ENCODE data around the gene ANO2. TPM values are rescaled to one million over a fixed set of nuclear protein-coding genes. Genes with fewer than 3 reads are reported as not detected.

The ANO2 gene
- total and polyA plus RNA-seq, 4 donors: 6.4 to 19.2 (median 9.6) TPM

GRCh38 chr12:5796171-5796958, 148.7 kb downstream of the ANO2 start:
- Histone ChIP-seq H3K9me3 (ENCODE audit: control insufficient read depth, insufficient read depth, low read length) (no peaks in the 10 kb centered on the region), H3K27me3 (ENCODE audit: control insufficient read depth, insufficient read depth, low read length) (no peaks in the 10 kb centered on the region), H3K4me1 (ENCODE audit: control insufficient read depth, insufficient read depth, low read length) (peaks cover 4% of the 10 kb centered on the region), H3K36me3 (ENCODE audit: control insufficient read depth, insufficient read depth, low read length) (no peaks in the 10 kb centered on the region), H3K27ac (ENCODE audit: low read depth, low read length) (no peak overlapping the region), H3K4me3 (ENCODE audit: low read depth, low read length) (no peak overlapping the region)
- DNase-seq (ENCODE audit: low read depth in 4 of 6, low spot score in 6 of 6): peak in 2 of 6 donors; percentile 59 to 70
- WGBS (ENCODE audit: insufficient coverage): 56% methylated on average over 14 of the region's 14 CpGs

DNA sequence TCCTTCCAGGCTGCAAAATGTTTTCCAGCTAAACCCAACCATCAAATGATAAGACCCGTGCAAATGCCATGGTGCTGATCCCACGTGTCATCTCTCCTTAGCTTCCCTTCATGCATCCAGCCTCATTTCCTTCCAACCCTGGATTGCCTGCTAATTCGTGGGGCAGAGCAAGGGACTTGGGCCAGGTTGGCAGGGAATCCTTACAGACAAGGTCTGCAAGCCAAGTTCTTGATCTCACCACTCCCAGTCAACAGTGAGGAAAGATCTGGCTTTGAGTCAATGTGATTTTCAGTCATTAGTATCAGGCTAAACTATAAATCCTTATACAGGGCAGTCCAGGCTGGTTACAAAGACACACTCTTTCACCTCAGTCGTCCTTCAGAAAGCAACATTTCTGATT, 150.9 kb downstream of the ANO2 start:
- H3K36me3 ChIP-seq (ENCODE audit: control insufficient read depth, insufficient read depth, low read length): no peaks in the 10 kb centered on the region
- no peak overlapping the region for H3K27ac ChIP-seq (ENCODE audit: low read depth, low read length)
- H3K4me3 ChIP-seq (ENCODE audit: low read depth, low read length): no peak overlapping the region
- peaks cover 4% of the 10 kb centered on the region for H3K4me1 ChIP-seq (ENCODE audit: control insufficient read depth, insufficient read depth, low read length)
- peak in 2 of 6 donors; percentile 9 to 74 for DNase-seq (ENCODE audit: low read depth in 4 of 6, low spot score in 6 of 6)
- 57% methylated on average over 2 of the region's 4 CpGs for WGBS (ENCODE audit: insufficient coverage)
- no peaks in the 10 kb centered on the region for H3K27me3 ChIP-seq (ENCODE audit: control insufficient read depth, insufficient read depth, low read length)
- no peaks in the 10 kb centered on the region for H3K9me3 ChIP-seq (ENCODE audit: control insufficient read depth, insufficient read depth, low read length)

- H3K4me1 ChIP-seq (ENCODE audit: control insufficient read depth, insufficient read depth, low read length): peaks cover 4% of the 10 kb centered on the region
- H3K4me3 ChIP-seq (ENCODE audit: low read depth, low read length): no peak overlapping the region
- no peaks in the 10 kb centered on the region for H3K27me3 ChIP-seq (ENCODE audit: control insufficient read depth, insufficient read depth, low read length)
- H3K36me3 ChIP-seq (ENCODE audit: control insufficient read depth, insufficient read depth, low read length): no peaks in the 10 kb centered on the region
- H3K9me3 ChIP-seq (ENCODE audit: control insufficient read depth, insufficient read depth, low read length): no peaks in the 10 kb centered on the region
- no peak overlapping the region for H3K27ac ChIP-seq (ENCODE audit: low read depth, low read length)
- 96% methylated on average over 3 of the region's 5 CpGs for WGBS (ENCODE audit: insufficient coverage)
- DNase-seq (ENCODE audit: low read depth in 4 of 6, low spot score in 6 of 6): no peak
Observed at GRCh38 chr12:5792343-5792742, 152.7 kb downstream of the ANO2 start.

DNA sequence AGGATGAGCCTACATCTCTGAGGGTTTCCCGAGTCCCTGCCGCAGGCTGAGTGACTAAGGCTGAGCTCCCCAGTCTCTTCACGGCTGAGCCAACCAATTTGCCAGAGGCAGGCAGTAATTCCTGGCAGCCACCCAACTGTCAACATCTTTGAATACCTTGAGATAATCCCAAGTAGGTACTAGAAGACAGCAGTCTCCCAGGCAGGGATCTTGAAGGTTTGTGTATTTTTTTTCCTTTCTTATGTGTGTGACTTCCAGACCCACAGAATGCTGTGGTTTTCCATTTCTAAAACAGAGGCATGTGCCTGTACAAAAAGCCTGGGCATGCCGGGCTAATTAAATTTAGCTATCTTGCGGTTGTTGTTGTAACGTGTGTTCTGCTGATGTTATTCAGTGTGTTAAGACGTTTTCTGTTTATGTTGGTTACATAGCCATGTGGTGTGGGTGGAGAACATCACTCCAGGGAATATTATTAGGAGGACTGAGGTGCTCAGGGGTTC, 155.5 kb downstream of the ANO2 start:
- peak in 1 of 6 donors; percentile 33 for DNase-seq (ENCODE audit: low read depth in 4 of 6, low spot score in 6 of 6)
- no peaks in the 10 kb centered on the region for H3K27me3 ChIP-seq (ENCODE audit: control insufficient read depth, insufficient read depth, low read length)
- H3K9me3 ChIP-seq (ENCODE audit: control insufficient read depth, insufficient read depth, low read length): no peaks in the 10 kb centered on the region
- no peak overlapping the region for H3K27ac ChIP-seq (ENCODE audit: low read depth, low read length)
- H3K4me3 ChIP-seq (ENCODE audit: low read depth, low read length): no peak overlapping the region
- H3K4me1 ChIP-seq (ENCODE audit: control insufficient read depth, insufficient read depth, low read length): no peaks in the 10 kb centered on the region
- 66% methylated on average over 4 of the region's 7 CpGs for WGBS (ENCODE audit: insufficient coverage)
- no peaks in the 10 kb centered on the region for H3K36me3 ChIP-seq (ENCODE audit: control insufficient read depth, insufficient read depth, low read length)

DNA sequence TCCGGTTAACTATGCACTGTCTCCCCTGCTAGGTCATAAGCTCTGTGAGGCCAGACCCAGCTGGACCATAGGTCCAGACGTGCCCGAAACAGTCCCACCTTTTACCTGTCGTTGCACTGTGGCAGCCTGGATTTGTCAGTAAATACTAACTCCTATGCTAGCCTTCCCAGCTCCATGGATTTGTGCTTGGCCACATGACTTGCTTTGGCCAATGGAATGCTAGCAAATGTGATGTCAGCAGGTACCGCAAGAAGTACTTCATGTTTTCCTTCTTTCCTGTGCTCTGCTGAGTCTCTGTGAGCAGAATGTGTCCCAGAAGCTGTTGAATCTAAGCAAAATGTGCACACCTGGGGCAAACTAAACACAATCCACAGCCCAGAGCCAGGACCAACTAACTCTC, 157.2 kb downstream of the ANO2 start:
- 92% methylated on average over 5 of the region's 5 CpGs for WGBS (ENCODE audit: insufficient coverage)
- no peak overlapping the region for H3K27ac ChIP-seq (ENCODE audit: low read depth, low read length)

GRCh38 chr12:5785601-5786000, 159.5 kb downstream of the ANO2 start:
- Histone ChIP-seq H3K9me3 (ENCODE audit: control insufficient read depth, insufficient read depth, low read length) (no peaks in the 10 kb centered on the region), H3K36me3 (ENCODE audit: control insufficient read depth, insufficient read depth, low read length) (no peaks in the 10 kb centered on the region), H3K4me1 (ENCODE audit: control insufficient read depth, insufficient read depth, low read length) (no peaks in the 10 kb centered on the region), H3K4me3 (ENCODE audit: low read depth, low read length) (no peak overlapping the region), H3K27me3 (ENCODE audit: control insufficient read depth, insufficient read depth, low read length) (no peaks in the 10 kb centered on the region), H3K27ac (ENCODE audit: low read depth, low read length) (no peak overlapping the region)
- DNase-seq (ENCODE audit: low read depth in 4 of 6, low spot score in 6 of 6): no peak
- WGBS (ENCODE audit: insufficient coverage): 100% methylated on average over 2 of the region's 5 CpGs

More for the DNA sequence above, 157.2 kb downstream of the ANO2 start:
- Histone ChIP-seq H3K27me3 (ENCODE audit: control insufficient read depth, insufficient read depth, low read length) (no peaks in the 10 kb centered on the region), H3K9me3 (ENCODE audit: control insufficient read depth, insufficient read depth, low read length) (no peaks in the 10 kb centered on the region), H3K36me3 (ENCODE audit: control insufficient read depth, insufficient read depth, low read length) (no peaks in the 10 kb centered on the region), H3K4me3 (ENCODE audit: low read depth, low read length) (no peak overlapping the region), H3K4me1 (ENCODE audit: control insufficient read depth, insufficient read depth, low read length) (no peaks in the 10 kb centered on the region)
- no peak for DNase-seq (ENCODE audit: low read depth in 4 of 6, low spot score in 6 of 6)

- WGBS (ENCODE audit: insufficient coverage): 86% methylated on average over 1 of the region's 3 CpGs
- Histone ChIP-seq H3K36me3 (ENCODE audit: control insufficient read depth, insufficient read depth, low read length) (no peaks in the 10 kb centered on the region), H3K9me3 (ENCODE audit: control insufficient read depth, insufficient read depth, low read length) (no peaks in the 10 kb centered on the region), H3K27ac (ENCODE audit: low read depth, low read length) (no peak overlapping the region), H3K27me3 (ENCODE audit: control insufficient read depth, insufficient read depth, low read length) (no peaks in the 10 kb centered on the region), H3K4me3 (ENCODE audit: low read depth, low read length) (no peak overlapping the region), H3K4me1 (ENCODE audit: control insufficient read depth, insufficient read depth, low read length) (no peaks in the 10 kb centered on the region)
- peak in 1 of 6 donors; percentile 25 for DNase-seq (ENCODE audit: low read depth in 4 of 6, low spot score in 6 of 6)
Observed at GRCh38 chr12:5784462-5785130, 160.5 kb downstream of the ANO2 start.

GRCh38 chr12:5783289-5783920, 161.7 kb downstream of the ANO2 start:
- H3K4me1 ChIP-seq (ENCODE audit: control insufficient read depth, insufficient read depth, low read length): no peaks in the 10 kb centered on the region
- H3K36me3 ChIP-seq (ENCODE audit: control insufficient read depth, insufficient read depth, low read length): no peaks in the 10 kb centered on the region
- DNase-seq (ENCODE audit: low read depth in 4 of 6, low spot score in 6 of 6): no peak
- H3K27ac ChIP-seq (ENCODE audit: low read depth, low read length): no peak overlapping the region
- no peaks in the 10 kb centered on the region for H3K27me3 ChIP-seq (ENCODE audit: control insufficient read depth, insufficient read depth, low read length)
- no peak overlapping the region for H3K4me3 ChIP-seq (ENCODE audit: low read depth, low read length)
- WGBS (ENCODE audit: insufficient coverage): 94% methylated on average over 2 of the region's 4 CpGs
- H3K9me3 ChIP-seq (ENCODE audit: control insufficient read depth, insufficient read depth, low read length): no peaks in the 10 kb centered on the region

GRCh38 chr12:5780536-5780935, 164.5 kb downstream of the ANO2 start:
- no CpG with 5 or more reads among the region's 8 CpGs for WGBS (ENCODE audit: insufficient coverage)
- H3K36me3 ChIP-seq (ENCODE audit: control insufficient read depth, insufficient read depth, low read length): no peaks in the 10 kb centered on the region

More at GRCh38 chr12:5780536-5780935, 164.5 kb downstream of the ANO2 start:
- no peaks in the 10 kb centered on the region for H3K9me3 ChIP-seq (ENCODE audit: control insufficient read depth, insufficient read depth, low read length)
- H3K27ac ChIP-seq (ENCODE audit: low read depth, low read length): no peak overlapping the region
- no peaks in the 10 kb centered on the region for H3K27me3 ChIP-seq (ENCODE audit: control insufficient read depth, insufficient read depth, low read length)
- no peaks in the 10 kb centered on the region for H3K4me1 ChIP-seq (ENCODE audit: control insufficient read depth, insufficient read depth, low read length)
- DNase-seq (ENCODE audit: low read depth in 4 of 6, low spot score in 6 of 6): peak in 1 of 6 donors; percentile 7
- H3K4me3 ChIP-seq (ENCODE audit: low read depth, low read length): no peak overlapping the region
